NCI-H2171 treated with DMSO at 0.1 percent for 48 hours (cell line): ENCODE measurements around the gene ASTN2.

Experiments used
- DNase-seq: peaks from one replicate; lab custom pipeline; 2025; lab: John Stamatoyannopoulos, UW

The ASTN2 gene

DNA sequence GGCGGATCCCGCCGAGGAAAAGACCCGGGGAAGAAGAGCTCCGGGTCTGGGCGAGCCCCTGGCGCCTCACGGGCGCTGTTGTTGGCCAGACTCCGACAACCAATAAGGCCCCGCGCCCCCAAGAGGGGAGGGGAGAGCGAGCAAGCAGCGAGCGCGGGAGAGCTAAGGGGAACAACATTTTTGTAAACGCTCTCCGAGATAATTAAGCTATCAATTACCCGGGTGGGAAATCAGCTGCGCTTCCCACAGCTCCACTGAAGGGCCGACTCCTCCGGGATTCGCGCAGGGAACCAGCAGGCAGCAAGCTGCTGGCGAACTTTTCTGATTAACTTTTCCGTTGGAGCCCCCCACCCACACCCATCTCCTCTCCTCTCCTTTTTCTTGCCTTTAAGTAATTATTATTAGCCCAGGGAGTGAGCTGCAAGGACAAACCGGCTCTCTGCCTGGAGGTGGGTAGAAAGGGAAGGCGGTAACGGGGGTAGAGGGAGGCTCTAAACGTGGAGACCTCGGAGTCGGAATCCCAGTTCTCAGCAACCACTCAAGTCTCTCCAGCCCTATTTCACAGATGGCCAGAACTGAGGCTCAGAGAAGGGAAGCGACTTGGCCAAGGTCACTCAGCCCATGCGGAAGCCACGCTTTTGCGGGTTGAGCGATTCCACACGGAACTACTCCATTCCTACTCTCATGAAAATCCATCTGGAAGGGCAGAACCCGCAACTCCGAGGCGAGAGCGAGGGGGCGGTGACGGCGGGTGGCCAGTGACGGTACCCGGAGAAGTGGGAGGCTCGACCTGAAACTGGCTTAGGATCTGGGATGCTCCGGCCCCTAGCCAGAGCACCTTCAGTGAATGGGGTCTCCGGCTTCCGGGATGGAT is 1.3 kb downstream of the ASTN2 start:
- DNase-seq, result peak; percentile 88

DNA sequence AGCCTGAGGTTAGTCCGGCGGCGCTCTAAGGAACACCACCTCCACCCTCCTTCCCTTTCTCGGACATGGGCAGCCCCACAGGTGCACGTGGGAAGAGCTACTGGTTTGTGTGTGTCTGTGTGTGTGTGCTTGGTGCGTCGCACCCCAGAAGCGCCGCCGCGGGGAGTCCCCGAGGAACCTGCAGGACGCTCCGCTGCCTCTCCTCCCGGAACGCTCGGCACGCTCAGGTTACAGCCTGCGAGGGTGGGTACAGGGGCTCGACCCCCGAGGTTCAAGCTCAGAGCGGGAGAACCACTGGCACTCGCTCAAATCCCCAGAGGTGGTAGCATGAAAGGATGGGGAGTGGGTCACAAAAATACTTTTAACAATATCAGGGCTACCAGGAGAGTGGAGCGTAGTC is 2.0 kb downstream of the ASTN2 start:
- peak; percentile 72 for DNase-seq

DNA sequence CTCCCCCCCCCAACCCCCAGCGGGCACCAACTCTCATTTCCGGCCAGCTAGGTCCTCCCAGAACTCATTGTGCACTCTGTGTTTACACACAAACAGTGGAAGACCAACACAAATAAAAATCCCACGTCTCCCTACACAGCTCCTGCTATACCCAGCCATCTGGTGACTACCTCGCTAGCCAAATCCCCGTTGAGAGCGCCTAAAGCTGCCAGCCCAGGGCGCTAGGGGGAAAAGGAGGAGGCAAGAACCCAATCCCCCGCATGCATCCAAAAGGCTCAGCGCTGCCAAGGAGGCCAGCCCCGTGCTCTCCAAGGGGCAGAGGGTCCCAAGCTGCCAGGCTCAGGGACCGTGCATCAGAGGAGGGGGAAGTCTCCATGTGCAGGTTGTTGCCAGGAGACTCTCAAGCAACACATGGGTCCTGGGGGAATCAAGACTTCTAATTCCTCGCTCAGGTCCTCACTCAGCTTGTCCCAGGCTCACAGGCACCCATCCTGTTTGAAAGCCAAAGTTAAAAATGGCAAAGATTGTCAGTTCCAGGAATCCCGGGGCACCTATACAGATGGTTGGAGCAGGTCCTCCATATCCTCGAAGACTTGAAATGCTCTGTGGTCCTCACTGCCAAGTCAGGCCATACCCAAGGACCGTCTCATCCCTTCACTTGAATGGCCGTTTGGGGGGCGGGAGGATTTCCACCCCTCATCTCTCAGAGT is 2.7 kb downstream of the ASTN2 start:
- DNase-seq, result peak; percentile 89

DNA sequence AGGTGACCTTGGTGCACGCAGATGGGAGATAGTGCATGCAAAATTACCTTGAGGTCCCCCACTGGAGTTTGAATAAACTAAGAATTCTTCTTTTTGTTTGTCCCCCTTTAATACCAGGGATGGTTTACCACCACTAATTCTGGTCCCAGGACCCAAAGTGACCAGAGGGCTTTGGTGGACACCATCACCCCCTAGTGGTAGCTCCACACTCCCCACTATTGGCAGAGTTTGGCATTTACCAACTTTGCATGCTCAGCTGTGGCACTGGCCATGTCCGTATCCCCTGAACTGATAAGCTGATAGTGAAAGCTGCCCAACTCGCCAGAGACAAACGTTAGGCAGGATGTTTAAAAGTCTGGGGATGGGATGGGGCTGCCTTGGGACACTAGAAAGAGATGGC is 3.3 kb downstream of the ASTN2 start:
- peak; percentile 28 for DNase-seq

DNA sequence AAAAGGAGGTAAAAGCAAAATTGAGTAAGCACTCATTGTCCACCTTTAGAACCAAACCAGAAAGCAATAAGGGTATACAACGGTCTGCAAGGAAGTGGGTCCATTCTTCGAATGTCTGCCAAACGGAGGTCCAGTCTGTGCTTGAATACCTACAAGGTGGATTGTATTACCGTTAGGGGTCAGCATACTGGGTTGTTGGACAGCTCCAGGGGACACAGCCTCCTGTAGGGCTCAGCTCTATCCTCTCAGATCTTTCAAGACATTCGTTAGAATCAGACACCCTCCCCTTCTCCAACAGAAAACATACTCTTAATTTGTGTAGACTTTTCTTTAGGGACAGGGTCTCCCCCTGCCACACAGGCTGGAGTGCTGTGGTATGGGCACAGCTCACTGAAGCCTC is 5.5 kb downstream of the ASTN2 start:
- no peak for DNase-seq

DNA sequence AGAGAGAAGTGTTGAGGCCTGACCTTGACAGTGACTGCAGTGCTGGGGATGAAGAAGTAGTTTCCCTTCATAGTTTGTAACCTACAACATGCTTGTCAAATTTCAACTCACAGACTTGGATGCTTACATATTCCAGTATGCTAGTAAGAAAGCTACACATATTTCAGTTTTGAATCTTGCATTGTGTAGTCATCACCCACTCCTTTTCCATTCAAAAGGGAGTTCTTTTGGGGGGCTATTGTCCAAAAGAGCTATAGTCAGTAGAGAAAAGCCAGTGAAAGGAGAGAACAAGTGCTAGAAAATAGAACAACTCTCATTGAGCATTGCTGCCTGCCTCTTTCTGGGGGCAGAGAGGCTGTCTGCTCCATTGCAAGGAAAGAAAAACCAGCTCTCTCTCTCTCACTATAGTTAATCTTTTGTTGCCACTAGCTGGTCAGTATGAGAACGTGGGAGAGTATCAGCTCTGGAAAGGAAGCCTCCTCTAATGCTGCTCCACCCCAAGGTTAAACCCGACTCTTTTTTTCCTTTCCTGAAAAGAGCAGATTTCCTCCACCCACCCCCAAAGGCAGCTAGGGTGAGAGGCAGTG is 7.3 kb downstream of the ASTN2 start:
- DNase-seq, result no peak

DNA sequence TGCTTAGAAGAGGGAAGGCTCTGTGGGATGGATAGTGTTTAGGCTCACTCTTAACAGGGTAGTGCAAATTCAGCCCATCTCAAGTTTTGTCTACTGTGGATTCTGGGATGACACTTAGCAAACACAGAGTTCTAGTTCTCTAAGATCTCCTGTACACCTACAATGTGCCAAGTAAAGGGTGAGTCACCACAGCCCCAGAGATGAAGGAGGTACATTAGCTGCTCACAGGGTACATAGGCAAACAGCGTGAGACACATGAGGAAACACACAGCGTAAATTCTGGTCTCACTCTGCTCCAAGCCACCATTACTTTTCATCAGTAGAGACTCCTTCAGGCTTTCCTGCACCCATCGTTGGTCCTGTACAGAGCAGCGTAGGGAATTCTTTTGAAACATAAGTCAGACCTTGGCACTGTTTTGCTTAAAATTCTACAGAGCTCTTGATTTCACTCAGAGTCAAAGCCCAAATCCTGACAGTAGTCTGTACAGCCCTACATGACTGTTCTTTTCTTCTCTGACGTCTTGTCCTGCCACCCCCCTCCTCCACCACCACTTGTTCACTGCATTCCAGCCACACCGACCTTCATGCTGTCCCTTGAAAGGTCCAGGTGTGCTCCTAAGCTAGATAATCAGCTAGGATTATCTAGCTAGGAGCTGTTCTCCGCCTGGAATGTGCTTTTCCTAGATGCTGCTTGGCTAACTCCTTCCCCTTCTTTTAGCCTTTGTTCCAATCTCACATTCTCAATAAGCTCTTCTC is 8.7 kb downstream of the ASTN2 start:
- DNase-seq, result no peak

DNA sequence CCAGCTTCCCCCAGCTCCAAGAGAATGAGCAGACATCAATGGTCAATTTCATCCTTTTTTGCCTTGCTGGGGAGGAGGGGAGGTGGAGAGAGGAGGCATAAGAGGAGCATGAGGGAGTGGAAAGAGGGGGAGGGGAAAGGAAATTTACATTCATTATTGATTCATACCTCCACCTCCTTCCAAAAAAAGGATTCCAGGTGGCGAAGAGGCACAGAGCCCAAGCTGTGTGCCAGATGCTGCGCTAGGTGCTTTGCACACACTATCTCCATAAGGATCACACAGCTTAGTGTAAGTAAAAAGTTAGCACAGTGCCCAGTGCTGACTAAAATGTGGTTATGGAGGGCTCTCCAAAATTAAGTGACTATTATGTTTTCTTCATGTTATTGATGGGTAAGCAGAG is 11.0 kb downstream of the ASTN2 start:
- peak; percentile 96 for DNase-seq

DNA sequence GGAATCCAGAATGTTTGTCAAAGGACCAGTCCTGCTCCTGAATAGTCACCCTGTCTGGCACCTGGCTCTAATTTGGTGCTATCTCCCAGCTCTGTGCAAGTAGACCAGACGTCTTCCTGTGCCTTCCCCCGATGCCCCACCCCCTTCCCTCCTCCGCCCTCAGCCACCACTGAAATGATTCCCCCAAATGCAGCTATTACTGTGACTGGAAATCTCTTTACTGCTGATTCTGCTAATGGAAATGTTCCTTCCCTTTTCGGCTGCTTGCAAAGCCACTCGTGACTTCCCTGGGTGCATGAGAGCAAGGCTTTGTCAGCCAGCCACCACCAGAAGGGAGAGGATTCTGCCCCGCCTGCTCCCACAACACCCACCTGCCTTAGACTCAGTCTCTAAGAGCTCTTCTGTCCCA is 11.4 kb downstream of the ASTN2 start:
- peak; percentile 96 for DNase-seq

DNA sequence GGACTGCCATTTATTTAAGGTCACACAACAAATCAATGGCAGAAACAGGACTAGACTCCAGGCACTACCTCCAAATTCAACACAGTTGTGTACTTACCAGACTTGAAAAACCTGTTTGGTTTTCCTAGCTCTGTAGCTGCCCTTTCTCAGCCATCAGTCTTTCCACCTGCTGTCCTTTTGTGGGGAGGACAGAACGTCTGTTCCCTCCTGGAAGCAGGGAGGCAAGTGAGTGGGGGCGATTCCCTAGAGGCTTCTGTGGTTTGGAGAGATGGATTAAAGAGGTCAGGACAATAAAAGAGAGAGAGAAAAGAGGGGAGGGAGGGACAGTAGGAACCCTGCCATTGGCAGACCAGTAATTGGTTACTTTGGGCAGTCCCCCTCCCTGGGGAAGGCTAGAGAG is 14.7 kb downstream of the ASTN2 start:
- DNase-seq, result peak; percentile 99

DNA sequence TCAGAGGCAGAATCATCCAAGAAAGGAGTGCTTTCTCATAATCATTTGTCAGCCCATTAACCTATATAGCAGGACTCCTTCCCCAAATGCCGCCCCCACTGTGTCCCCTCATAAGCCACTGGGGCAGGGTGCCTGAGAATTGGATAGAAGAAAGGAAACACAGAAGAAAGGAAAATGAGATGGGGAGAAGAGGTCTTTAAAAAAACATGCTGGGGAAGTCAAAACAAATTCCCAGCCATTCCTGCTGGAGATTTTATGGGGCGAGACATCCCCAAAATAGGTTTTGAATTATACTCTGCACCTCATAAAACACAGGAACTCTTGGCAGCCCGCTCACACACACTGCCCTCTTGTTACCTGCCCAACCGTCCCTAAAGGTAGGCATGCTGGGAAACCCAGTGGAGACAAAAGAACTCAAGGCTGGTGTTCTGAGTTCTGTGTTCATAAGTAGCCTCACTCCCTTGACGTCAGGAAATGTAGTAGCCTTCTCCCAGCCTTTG is 19.7 kb downstream of the ASTN2 start:
- no peak for DNase-seq

DNA sequence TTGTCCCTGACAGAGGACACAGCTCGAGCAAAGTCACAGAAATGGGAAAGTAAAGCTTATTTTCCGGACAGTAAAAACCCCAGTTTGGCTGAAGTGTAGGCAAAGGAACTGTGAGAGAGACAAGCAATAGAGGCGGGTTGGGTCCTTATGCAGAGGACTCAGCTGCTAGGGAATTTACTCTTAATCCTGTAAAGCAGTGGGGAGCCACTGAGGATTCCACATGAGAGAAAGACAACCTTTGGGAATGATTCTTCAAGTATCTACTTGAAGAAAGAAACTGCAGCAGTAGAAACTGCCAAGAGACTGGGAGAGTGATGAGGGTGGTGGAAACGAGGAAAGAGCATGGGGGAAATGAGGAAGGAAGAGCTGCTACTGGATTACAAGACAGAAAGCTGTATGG is 20.2 kb downstream of the ASTN2 start:
- no peak for DNase-seq

DNA sequence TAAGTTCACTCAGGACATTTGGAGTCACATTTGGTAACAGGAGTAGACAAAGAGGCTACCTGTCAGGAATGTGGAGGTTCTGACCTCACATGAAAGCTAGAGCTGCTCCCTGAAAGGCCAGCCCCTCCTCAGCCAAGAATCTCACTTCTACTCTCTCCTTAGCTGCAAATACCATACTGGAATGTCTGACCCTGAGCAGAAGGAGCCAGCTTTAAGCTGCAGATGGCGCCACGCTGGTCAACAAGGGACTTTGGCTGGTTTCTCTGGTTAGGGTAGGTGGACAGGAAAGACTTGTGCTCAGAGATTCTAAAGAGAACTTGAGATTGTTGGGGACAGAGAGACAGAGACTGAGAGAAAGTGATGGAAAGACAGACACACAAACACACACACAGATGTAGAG is 21.9 kb downstream of the ASTN2 start:
- DNase-seq, result no peak

DNA sequence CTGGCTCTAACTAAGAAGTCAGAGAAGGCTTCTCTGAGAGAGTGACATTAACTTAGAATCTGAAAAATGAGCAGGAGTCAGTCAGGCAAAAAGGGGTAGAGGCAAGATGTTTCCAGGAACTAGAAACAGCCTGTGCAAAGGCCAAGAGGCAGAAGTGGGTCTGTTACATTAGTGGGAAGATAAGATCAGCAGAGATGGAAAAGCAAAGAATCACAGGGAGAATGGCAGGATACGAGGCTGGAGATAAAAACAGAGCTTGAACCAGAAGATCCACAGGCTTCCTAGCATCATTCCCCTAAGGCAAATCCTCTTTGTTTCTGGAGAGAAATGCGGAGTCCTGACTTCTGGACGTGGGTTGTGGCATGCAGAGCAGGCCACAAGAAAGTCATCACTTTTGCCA is 27.4 kb downstream of the ASTN2 start:
- no peak for DNase-seq

DNA sequence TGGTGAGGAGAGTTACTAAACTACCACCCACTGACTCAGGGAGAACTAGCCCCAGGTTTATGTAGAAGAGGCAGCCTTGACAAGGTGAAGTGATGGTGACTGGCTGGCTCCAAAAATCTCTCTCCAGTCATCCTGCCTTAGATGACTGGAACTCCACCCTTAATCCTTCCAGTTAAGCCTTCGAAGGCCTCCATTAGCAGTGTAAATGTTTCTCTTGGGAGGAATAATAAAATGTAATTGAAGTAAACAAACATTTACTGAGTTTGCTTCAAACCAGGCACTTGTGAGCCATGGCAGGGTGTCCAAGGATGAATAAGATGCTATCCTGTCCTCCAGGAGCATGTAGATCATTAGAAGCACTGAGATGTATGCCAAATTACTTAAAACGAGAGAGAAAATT is 35.5 kb downstream of the ASTN2 start:
- DNase-seq, result no peak

DNA sequence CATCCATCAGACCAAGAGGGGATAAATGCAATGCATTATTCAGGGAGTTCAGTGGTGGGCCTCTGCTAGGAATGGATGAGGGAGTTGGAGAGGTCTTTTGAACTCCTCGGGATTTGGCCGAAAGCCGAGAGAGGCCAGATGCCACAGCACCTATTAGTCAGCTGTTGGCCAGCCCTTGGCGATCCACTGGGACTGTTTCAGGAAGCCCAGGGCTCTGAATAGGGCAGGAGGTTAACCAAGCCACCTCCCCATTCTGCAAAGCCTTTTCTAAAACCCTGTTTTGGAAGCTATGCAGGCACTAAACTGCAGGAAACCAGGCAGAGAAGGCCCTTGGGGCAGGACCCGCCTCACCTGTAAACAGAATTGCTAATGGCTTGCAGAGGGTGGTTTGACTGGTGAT is 37.8 kb downstream of the ASTN2 start:
- DNase-seq, result peak; percentile 48

DNA sequence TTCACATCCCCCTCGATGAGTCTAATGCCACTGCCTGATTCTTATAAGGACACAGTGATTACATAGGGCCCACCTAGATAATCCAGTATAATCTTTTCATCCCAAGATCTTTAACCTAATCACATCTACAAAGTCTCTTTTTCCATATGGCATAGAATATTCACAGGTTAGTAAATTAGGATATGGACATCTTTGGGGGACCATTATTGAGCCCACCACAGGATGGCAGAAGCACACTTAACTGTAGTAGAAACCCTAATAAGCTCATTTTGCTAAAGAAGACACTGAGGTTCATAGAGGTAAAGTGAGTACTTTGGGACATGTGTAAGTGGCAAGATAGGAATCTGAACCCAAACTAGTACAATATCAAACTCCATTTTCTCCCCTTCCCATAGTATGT is 38.9 kb downstream of the ASTN2 start:
- no peak for DNase-seq

DNA sequence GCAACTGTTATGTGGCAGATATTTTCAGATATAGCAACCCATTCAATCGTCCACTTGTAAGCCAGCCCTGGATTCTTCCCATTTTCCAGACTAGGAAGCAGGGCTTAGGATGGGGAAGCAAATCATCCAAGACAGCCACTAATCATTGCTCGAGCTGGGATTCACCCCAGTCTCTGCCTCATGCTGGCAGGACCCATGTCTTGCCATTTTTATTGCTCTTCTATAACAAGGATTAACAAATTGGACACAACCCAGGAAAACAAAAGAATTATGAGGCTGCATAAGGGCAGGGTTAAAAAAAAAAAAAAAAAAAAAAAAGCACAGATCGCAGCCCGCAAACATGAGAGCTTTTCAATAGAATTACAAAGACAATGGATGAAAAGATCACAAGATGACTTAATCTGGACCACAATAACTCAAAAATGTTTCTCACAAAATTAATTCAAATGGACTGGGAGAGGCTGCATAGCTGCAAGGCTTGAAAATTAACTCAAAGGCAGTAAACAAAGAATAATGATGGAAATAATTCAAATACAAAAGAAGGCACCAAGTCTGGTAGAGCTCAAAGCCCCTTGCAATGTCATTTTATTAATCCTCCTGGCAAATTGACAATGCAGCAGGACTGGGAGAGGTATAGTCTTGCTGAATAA is 40.7 kb downstream of the ASTN2 start:
- DNase-seq, result no peak

DNA sequence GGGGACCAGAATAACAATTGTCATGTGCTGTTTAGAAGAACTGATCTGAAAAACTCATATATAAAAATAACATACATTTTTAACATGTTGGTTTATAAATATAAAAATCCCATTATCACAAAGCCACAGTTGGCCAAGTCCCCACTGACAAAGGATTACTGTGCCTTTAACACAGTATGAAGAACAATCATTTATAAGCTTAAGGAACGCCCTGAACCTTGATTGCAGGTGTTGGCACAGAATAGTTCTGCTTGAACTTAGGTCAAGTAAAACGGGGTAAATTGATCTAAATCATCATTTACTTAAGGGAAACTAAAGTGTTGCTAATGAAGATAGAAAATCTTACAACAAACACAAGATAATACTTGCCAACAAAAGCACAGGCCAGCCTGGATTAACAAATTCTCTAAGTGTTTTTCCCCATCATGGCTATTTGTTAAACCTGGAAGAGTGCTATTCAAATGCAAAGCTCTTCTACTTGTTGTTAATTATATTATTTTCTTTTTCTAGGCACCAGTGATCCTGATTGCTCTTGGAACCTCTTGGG is 46.1 kb downstream of the ASTN2 start:
- DNase-seq, result no peak

DNA sequence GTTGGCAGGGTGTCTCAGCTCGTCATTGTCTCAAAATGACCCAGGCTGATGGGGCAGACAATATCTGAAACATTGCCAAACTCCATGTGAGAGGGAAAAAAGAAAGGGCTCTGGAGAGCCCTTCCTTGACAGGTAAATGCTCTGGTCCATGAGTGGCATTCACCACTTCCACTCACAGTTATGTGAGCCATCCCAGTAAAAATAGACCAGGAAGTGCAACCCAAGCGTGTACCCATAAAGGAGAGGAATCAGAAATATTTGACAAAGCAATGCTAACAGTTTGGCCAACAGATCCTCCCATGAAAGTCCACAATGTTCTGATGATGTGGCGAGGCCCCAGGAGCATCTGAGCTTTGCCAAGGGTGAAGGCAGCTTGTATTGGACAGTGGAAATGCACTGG is 49.4 kb downstream of the ASTN2 start:
- DNase-seq, result peak; percentile 18

DNA sequence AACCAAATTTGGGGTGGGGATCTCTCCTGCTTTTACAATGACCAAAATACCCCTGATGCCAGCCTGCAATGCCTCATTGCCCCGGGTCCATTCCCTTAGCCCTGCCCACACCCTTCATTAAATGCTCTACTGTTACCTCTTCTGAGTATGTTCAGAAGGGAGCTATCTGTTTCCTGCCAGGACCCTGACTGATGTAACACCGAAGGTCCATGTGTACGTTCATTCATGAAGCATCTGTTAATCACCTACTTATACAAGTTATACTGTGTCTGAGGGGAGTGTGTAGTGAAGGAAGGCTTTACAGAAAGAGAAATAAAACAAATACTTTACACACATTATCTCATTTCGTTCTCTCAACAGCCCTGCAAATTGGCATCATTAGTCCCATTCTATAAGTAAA is 51.9 kb downstream of the ASTN2 start:
- no peak for DNase-seq
